ENCODE data around the gene RASGRP4.
"Not testable (repeated sequence)": the region's sequence is repeated elsewhere in the genome, so short reads cannot be mapped to it uniquely, and the experiment has no call there.

Gene RASGRP4

GRCh38 chr19:38424272-38424671 is 1.7 kb downstream of the RASGRP4 start:
- DNase-seq, result no peak
- in situ Hi-C loops (cut with MboI; ENCODE audit: low pct_unique_long_range_greater_than_20kb, low sequenced_read_pairs), result no loop called here

GRCh38 chr19:38422438-38422837 is 3.6 kb downstream of the RASGRP4 start:
- no peak for DNase-seq
- in situ Hi-C loops (cut with MboI; ENCODE audit: low pct_unique_long_range_greater_than_20kb, low sequenced_read_pairs), result no loop called here

GRCh38 chr19:38421856-38422255 is 4.2 kb downstream of the RASGRP4 start:
- in situ Hi-C loops (cut with MboI; ENCODE audit: low pct_unique_long_range_greater_than_20kb, low sequenced_read_pairs), result no loop called here

GRCh38 chr19:38420935-38421334 is 5.1 kb downstream of the RASGRP4 start:
- no peak for DNase-seq
- in situ Hi-C loops (cut with MboI; ENCODE audit: low pct_unique_long_range_greater_than_20kb, low sequenced_read_pairs), result no loop called here

More at GRCh38 chr19:38421856-38422255, 4.2 kb downstream of the RASGRP4 start:
- no peak for DNase-seq

- in situ Hi-C loops (cut with MboI; ENCODE audit: low pct_unique_long_range_greater_than_20kb, low sequenced_read_pairs), result no loop called here
- peak; percentile 85 for DNase-seq
These were observed 8.2 kb downstream of the RASGRP4 start for GRCh38 chr19:38417544-38418506.

- in situ Hi-C loops (cut with MboI; ENCODE audit: low pct_unique_long_range_greater_than_20kb, low sequenced_read_pairs), result no loop called here
- no peak for DNase-seq
These were observed 8.9 kb downstream of the RASGRP4 start for GRCh38 chr19:38417146-38417543.

- DNase-seq, result no peak
- in situ Hi-C loops (cut with MboI; ENCODE audit: low pct_unique_long_range_greater_than_20kb, low sequenced_read_pairs), result no loop called here
These were observed 12.6 kb downstream of the RASGRP4 start for GRCh38 chr19:38413416-38413815.

GRCh38 chr19:38412961-38413360 is 13.1 kb downstream of the RASGRP4 start:
- in situ Hi-C loops (cut with MboI; ENCODE audit: low pct_unique_long_range_greater_than_20kb, low sequenced_read_pairs), result no loop called here
- no peak for DNase-seq

- in situ Hi-C loops (cut with MboI; ENCODE audit: low pct_unique_long_range_greater_than_20kb, low sequenced_read_pairs), result no loop called here
- DNase-seq, result no peak
These were observed 13.5 kb downstream of the RASGRP4 start for GRCh38 chr19:38412491-38412890.

GRCh38 chr19:38411898-38412297 is 14.1 kb downstream of the RASGRP4 start:
- in situ Hi-C loops (cut with MboI; ENCODE audit: low pct_unique_long_range_greater_than_20kb, low sequenced_read_pairs); DNase-seq: not testable (repeated sequence)

- in situ Hi-C loops (cut with MboI; ENCODE audit: low pct_unique_long_range_greater_than_20kb, low sequenced_read_pairs), result no loop called here
- no peak for DNase-seq
These were observed 14.8 kb downstream of the RASGRP4 start for GRCh38 chr19:38411041-38411712.

- in situ Hi-C loops (cut with MboI; ENCODE audit: low pct_unique_long_range_greater_than_20kb, low sequenced_read_pairs), result not testable (repeated sequence)
These were observed 15.6 kb downstream of the RASGRP4 start for GRCh38 chr19:38410407-38410806.

GRCh38 chr19:38409631-38410133 is 16.3 kb downstream of the RASGRP4 start:
- in situ Hi-C loops (cut with MboI; ENCODE audit: low pct_unique_long_range_greater_than_20kb, low sequenced_read_pairs), result no loop called here
- DNase-seq, result no peak

More at GRCh38 chr19:38410407-38410806, 15.6 kb downstream of the RASGRP4 start:
- DNase-seq, result not testable (repeated sequence)

- in situ Hi-C loops (cut with MboI; ENCODE audit: low pct_unique_long_range_greater_than_20kb, low sequenced_read_pairs), result no loop called here
- no peak for DNase-seq
These were observed 20.7 kb downstream of the RASGRP4 start for GRCh38 chr19:38405276-38405675.

GRCh38 chr19:38404858-38405257 is 21.2 kb downstream of the RASGRP4 start:
- in situ Hi-C loops (cut with MboI; ENCODE audit: low pct_unique_long_range_greater_than_20kb, low sequenced_read_pairs), result no loop called here
- DNase-seq, result no peak

GRCh38 chr19:38402967-38403674 is 22.9 kb downstream of the RASGRP4 start, which contains the start of gene FAM98C:
Gene FAM98C, plus strand, starts transcription at chr19:38403093. Its CDS starts 61 bp downstream, at chr19:38403154.
- in situ Hi-C loops (cut with MboI; ENCODE audit: low pct_unique_long_range_greater_than_20kb, low sequenced_read_pairs), result no loop called here
- peak; percentile 99 for DNase-seq

GRCh38 chr19:38402623-38402966 is 23.4 kb downstream of the RASGRP4 start:
- no peak for DNase-seq
- in situ Hi-C loops (cut with MboI; ENCODE audit: low pct_unique_long_range_greater_than_20kb, low sequenced_read_pairs), result no loop called here

GRCh38 chr19:38401148-38401547 is 24.9 kb downstream of the RASGRP4 start:
- in situ Hi-C loops (cut with MboI; ENCODE audit: low pct_unique_long_range_greater_than_20kb, low sequenced_read_pairs), result no loop called here
- no peak for DNase-seq

- no peak for DNase-seq
- in situ Hi-C loops (cut with MboI; ENCODE audit: low pct_unique_long_range_greater_than_20kb, low sequenced_read_pairs), result no loop called here
These were observed 25.7 kb downstream of the RASGRP4 start for GRCh38 chr19:38400361-38400760.
